ENCODE measurements around the gene CEP112.

CEP112 gene

DNA sequence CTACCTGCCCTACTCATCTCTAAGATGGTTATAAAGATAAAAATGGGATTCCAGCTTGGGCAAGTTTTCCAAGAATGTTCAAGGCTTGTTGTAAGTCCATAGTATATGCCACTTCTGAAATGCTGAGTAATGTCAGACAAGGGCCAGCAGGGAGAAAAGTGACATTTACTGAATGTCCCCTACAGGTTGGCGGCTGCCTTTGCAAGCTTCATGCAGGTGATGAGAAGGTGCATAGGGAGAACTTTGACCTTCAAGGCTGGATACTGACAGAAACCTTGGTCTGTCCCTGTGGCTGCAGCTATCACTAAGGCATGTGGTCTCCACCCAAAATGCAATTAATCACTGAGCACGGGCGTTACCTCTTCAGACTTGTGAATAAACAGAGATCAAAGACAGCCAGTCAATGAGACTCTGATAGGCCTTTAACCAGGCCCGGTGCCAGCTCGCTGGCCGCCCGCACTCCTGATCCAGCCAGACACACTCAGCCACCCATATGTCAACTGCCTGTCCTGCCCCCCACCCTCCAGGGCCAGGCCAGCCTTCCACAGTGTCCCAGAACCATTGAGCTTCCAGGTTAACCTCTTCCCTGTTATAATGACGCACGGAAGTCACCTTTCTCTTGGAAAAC lies 603.6 kb downstream of the CEP112 start:
- Mint-ChIP-seq H3K9me3 (no peaks in the 10 kb centered on the region), H3K27ac (no peak overlapping the region), H3K27me3 (peaks cover 6% of the 10 kb centered on the region), H3K4me1 (peaks cover 3% of the 10 kb centered on the region), H3K36me3 (no peaks in the 10 kb centered on the region), H3K4me3 (no peak overlapping the region)
- DNase-seq (ENCODE audit: low spot score in 2 of 2) = no peak
- no peak for ATAC-seq (ENCODE audit: low read depth)

DNA sequence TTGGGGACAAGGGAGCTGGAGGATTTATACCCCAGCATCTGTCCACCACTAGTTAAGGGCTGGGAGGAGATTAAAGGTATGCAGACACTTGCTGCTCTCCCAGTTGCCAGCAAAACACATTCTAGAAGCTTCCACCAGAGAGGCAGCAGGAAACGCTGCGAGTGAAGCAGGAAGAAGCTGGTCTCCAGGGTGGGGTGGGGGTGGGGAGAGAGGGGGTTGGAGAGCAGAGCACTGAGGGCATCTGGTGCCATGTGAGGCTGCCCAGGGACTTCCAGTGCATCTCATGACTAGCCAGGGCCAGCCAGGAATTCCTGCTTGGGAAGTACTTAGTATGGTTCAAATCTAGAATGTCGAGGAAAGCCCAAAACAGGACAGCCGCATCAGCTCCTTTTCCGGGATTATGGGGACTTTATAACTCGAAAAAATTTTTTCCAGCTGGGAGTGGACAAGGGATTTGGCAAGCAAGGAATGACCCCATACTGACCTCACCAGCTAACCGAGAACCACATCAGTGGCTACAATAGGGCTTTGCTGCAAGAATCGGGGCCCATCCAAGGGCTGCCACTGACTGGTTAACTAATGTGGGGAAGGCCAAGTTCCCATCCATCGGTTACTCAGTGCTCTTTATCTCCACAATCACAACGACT lies 604.3 kb downstream of the CEP112 start:
- Mint-ChIP-seq H3K27me3 (peaks cover 6% of the 10 kb centered on the region), H3K27ac (no peak overlapping the region), H3K4me1 (peaks cover 3% of the 10 kb centered on the region), H3K36me3 (no peaks in the 10 kb centered on the region), H3K4me3 (no peak overlapping the region), H3K9me3 (no peaks in the 10 kb centered on the region)
- no peak for DNase-seq (ENCODE audit: low spot score in 2 of 2)
- no peak for ATAC-seq (ENCODE audit: low read depth)

DNA sequence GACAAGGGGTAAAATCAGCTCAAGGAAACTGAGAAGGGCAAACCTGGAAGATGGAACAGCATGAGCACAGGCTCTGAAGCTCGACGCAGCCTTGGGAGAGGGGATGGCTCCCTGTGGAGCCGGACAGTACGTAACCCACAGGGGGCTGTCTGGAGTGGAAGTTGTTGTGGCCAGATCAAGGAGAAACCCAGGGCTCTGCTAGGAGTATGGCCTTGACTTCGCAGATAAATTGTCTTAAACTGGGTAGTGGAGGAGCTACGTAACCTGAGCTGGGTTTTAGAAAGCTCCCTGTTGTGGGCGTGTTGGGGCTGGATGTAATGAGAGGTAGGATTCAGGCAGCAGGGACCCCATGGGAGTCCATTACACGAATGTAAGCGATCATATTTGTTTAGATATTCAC lies 605.0 kb downstream of the CEP112 start:
- Mint-ChIP-seq H3K36me3 (no peaks in the 10 kb centered on the region), H3K9me3 (peaks cover under 1% of the 10 kb centered on the region), H3K27ac (no peak overlapping the region), H3K4me3 (no peak overlapping the region), H3K4me1 (peaks cover 3% of the 10 kb centered on the region), H3K27me3 (peaks cover 7% of the 10 kb centered on the region)
- ATAC-seq (ENCODE audit: low read depth) (no peak), DNase-seq (ENCODE audit: low spot score in 2 of 2) (no peak)

Measured in memory B cell (primary cell).